HG03108 (cell line): ENCODE measurements around the gene KCNMA1.
"Not testable (repeated sequence)": the region's sequence is repeated elsewhere in the genome, so short reads cannot be mapped to it uniquely, and the experiment has no call there.

Source experiments
- ATAC-seq: cut with Tn5 transposase; IDR thresholded peaks from one replicate; pipeline ENCODE4 v1.9.1; 2021; ENCODE audit warnings: moderate library complexity; ENCODE audit not compliant: unreplicated experiment

The KCNMA1 gene

DNA sequence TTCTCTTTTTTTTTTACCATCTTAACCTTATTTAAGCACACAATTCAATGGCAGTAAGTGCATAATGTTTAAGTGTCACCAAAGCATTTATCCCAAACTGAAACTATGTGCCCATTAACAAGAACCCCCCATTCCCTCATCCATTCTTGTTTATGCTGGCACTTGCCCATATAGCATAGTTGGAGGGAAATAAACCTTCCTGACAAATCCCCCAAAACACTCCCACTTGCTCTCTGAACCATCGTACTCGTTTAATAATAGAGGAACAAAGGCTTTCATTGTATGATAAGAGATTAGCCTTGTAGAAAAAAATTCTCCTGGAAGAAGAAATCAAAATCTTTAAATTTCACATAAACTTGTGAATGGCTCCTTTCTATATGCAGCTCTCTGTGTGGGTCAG, 26.4 kb upstream of the KCNMA1 start:
- no peak for ATAC-seq

DNA sequence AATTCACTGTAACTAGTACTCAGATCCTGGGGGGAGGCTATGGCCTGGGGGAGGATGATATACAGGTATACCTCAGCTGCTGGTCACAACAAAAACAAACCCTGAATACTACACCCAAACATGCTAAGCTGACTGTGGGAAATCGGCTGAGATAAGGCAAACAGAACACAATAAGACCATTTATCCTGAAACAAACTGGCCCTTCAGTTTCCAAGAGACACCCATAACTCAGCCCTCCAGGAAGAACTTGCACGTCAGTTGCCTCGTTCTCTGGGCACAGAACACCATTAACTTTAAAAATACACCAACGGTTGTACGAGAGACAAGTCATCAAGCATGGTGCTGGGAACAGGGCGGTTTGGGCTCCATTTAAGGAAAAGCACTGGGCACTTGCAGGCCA, 24.1 kb upstream of the KCNMA1 start:
- ATAC-seq: no peak

DNA sequence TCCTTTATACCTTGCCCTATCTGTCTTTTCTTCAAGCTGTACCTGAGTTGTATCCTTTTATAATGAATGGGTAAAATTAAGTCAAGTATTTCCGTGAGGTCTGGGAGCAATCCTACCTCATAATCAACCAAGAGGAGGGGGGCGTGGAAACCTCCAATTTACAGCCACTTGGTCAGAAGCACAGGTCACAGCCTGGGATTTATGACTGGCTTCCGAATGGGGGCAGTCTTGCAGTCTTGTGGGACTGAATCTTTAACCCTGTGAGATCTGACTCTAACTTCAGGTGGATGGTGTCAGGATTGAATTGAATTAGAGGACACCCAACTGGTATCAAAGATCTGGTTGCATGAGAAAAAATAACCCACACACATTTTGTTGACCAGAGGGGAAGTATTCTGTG, 23.5 kb upstream of the KCNMA1 start:
- ATAC-seq: no peak

GRCh38 chr10:77659046-77659670, 21.6 kb upstream of the KCNMA1 start:
- not testable (repeated sequence) for ATAC-seq

DNA sequence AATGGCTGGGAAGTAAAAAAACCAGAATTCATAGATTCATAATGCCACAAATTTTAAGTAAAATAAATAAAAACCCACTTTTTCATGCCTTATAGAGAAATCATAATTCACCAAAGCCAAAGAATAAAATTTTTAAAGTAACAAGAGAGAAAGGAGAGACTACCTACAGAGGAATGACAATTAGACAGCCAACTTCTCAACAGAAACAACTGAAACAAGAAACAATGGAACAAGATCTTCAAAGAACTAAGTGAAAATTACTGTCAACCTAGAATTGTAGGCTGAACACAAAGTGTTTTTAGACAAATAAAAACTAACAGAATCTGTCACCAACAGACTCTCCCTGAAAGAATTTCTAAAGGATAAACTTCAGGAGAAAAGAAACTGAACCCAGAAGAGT, 15.6 kb upstream of the KCNMA1 start:
- ATAC-seq: no peak

DNA sequence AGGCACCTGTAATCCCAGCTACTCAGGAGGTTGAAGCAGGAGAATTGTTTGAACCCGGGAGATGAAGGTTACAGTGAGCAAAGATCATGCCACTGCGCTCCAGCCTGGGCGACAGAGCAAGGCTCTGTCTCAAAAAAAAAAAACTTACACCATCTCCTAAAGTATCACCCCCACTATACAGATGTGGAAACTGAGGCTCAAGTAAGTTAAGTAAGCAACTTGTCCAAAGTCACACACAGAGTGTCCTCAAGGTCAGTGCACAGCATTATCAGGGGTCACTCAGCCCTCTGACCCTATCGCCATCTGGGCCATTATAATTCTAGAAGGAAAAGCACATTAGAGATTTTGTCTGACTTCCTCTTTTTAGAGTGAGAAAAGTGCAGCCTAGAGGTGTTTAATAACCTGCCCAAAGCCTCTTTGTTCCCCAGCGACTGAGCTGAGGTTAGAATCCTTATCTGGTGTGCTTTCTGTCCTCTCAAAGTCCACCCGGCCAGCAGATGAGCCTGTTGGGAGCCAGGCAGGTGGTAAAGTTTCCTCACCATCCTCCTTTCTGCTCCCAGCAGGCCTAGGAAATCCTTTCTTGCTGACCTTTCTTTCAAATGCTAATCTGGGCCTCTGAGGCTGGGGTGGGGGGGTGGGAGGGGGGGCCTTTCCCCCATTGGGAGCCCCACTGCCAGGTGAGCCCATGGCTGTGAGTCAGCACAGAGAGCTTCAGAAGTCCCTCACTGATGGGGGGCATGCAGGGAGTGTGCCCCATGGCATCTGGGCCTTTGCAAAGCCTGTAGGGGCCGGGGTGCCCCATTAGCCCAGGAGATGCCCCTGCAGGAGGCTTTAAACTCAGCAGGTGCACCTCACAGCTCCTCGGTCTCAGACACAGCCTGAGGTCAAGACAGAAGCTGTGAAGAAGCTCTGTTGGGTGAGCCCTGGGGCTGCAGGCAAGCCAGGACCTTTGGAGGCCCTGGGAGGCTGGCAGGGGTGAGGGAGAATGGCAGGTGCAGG, 12.0 kb upstream of the KCNMA1 start:
- ATAC-seq: no peak

DNA sequence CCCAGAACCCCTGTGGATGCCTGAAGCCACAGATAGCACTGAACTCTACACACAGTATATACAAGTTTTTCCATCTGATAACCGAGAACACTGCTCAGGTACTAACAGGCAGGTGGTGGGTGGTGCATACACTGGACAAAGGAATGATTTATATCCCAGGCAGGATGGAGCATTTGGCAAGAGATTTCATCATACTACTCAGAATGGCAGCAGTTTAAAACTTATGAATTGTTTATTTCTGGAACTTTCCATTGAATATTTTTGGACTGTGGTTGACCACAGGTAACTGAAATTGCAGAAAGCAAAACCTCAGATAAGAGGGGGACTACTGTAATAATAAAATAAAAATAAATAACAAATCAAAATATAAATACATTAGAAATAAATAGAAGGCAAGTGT, 10.9 kb upstream of the KCNMA1 start:
- ATAC-seq: no peak

- ATAC-seq: no peak
Observed at GRCh38 chr10:77647543-77648293, 10.1 kb upstream of the KCNMA1 start.

GRCh38 chr10:77644557-77645243, 7.1 kb upstream of the KCNMA1 start:
- ATAC-seq: no peak

GRCh38 chr10:77643795-77644468, 6.3 kb upstream of the KCNMA1 start:
- no peak for ATAC-seq

DNA sequence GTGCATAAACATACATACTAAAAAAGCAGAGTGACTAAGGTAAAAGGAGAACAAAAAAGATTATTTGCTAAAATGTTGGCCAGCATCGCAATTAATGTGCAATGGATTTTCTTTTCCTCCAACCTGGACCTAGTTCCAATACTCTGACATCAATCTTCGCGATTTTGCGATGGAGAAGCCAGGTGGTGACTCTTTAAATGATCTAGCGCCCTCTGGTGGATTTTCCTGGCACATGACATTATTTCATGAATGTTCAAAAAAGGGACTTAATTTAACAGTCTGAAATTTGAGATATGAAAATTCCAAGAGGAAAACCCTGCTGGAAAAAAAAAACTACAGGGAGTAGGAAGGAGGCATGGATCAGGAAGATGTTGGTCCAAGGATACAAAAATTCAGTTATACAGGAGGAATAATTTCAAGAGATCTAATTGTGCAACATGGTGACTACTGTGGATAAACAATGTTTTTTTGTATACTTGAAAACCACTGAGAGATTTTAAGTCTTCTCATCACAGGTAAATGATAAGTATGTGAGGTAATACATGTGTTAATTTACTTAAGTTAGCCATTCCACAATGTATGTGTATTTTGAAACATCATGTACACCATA, 4.3 kb upstream of the KCNMA1 start:
- ATAC-seq: no peak

DNA sequence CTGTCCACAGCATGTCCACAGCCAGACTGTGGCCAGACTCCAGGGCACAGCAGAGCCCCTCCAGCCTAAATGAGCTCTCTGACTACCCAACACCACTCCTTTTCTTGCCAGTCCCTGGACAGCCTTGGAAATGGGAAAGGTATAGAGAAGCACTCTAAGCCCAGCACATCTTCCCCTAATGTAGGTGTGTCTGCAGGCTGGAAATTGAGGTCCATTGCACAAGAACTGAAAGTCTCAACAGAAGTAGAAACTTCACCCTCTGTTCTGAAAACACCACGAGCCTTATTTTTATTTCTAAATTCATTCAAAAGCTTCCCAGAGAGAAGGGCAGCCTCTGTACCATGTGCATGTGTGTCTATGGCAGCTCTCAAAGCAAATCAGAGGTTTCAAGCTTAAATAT, 3.7 kb upstream of the KCNMA1 start:
- no peak for ATAC-seq

GRCh38 chr10:77640167-77640566, 2.6 kb upstream of the KCNMA1 start:
- no peak for ATAC-seq

DNA sequence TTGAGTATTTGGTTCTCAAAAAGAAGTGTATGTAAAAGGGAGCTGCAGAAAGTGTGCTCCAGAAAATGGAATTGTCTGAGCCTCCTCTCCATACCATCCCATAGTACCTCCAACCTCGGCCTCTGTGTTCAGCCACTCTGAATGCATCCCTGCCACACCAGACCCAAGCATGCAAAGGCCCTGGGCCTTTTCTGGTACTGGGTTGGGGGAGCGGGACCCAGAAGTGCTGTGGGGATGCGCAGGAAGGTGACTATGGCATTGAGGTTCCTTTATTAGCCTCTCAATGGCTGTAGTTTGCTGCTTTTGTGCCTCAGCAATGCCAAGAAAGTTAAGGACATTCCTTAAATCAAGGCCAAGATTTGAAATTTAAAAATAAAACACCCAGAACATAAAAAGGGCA, 2.1 kb upstream of the KCNMA1 start:
- ATAC-seq: no peak

DNA sequence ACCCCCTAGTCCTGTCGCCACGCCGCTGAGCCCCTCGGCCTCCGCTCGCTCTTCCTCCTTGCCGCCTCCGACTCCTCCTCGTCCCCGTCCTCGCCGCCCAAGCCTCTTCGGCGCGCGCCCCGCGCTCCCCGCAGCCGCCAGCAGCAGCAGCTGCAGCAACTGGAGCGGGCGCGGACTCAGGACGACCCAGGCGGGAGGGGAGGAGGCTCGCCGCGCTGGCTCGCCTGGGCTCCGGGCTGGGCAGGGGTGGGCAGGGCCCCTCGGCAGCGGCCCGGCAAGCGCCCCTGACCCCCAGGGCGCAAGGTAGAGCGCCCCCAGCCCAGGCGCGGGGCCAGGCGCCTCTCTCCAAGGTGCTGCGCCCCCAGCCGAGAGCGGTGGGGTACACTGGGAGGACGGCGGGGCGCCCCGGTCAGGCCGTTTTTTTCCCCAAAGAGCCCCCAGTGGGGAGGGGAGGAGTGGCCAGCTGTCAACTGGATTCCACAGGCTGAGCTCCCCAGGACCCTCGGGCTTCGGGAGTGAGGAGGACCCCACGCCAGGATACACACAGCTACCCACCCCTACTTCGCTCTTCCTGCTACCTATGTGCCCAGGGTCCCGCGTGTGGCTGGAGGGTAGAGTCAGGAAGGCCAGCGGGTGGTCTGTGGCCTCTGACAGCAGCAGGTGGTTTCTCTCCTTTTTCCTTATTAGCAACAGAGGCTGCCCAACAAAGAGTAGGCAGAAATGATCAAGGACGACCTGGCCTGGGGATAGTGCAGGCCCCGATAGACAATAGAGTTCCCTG, 903 bp upstream of the KCNMA1 start:
- no peak for ATAC-seq

- no peak for ATAC-seq
Observed at GRCh38 chr10:77636967-77637531, 559 bp downstream of the KCNMA1 start.

DNA sequence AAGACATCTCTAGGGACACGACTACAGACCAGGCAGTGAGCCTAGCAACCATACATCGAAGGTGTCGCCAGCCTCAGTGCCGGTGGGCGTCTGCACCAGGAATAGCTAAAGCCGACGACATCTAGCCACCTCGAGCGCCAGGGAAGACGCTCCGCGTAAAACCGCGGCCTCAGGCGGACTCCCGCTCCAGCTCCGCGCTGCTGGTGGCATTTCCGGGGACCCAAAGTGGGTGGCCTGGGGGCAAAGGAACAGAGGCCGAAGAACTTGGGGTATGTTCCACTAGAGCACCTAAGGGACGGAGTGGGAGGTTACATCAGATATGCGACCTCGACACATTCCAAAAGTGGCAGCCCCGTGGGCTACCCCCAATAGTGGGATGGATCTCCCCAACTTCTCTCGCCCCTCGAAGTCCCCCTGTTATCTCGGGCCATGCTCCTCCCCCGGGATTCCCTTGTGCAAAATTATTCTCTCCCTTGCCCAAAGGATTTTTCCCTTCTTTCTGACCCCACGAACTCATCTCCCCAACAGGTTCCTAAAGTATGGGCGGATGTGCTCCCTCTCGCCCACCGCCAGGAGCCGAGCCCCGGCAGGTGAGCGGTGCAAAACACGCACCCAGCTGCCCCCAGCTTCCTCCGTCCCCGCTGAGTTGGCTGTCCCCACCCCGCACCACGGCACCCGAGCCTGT, 1.2 kb downstream of the KCNMA1 start:
- ATAC-seq: no peak
